Glomerular endothelial cell (primary cell): ENCODE measurements around the gene NXN. TPM values are rescaled to one million over a fixed set of nuclear protein-coding genes. Genes with fewer than 3 reads are reported as not detected.
"Not testable (repeated sequence)": the region's sequence is repeated elsewhere in the genome, so short reads cannot be mapped to it uniquely, and the experiment has no call there.

ENCODE experiments used
- DNase-seq: peaks from one replicate; pipeline ENCODE4 v3.0.0-alpha.2; 2011; ENCODE audit warnings: low read depth, low spot score; ENCODE audit errors: extremely low read depth
- total RNA-seq: library from RNA; depleted of rRNA; stranded (reverse); fragments of >200 nt; gene quantifications from 2 replicates; pipeline ENCODE4 v1.2.3, GENCODE V29; 2015

NXN gene
- total RNA-seq, 1 donor from 2014 or later: 55.7 TPM

DNA sequence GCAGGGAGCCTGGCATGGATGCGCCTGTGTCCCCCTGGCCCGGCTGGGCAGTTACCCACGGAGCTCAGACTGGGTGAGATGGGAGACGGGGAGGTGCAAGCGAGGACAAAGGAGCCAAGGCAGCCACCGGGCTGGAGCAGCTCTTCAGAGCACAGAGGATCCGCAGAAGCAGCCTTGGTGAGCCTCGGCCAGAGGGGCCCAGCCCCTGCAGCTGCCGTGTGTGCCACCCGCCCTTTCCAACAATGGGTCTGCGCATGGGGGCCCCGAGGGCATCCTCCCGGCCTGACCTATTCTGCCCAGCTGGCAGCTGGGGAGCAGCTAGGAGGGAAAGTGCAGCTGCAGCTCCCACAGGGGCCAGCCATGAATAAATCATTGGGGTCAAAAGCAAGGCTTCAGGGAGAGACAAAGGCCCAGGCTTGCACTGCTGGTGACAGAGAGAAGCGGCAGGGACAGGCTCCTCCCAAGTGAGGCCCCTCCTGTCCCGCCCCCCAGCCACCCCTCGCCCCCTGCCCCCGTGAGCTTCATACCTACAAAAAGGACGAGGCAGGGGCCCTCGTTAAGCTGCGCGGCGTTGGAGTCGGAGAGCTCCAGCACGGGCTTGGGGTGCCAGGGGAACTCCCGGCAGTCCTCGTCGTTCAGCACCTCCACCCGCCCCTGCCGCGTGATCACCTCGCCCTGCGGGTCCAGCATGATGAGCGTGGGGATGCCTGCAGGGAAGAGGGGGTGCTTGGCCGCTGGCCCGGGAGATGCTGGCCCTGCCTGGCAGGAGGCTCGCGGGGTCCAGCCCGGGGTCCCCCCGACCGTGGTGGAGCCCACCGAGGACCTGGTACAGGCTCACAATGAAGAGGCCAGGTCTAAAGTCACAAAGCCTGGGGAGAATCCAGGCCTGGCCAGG lies 174.8 kb downstream of the NXN start:
- no peak for DNase-seq

DNA sequence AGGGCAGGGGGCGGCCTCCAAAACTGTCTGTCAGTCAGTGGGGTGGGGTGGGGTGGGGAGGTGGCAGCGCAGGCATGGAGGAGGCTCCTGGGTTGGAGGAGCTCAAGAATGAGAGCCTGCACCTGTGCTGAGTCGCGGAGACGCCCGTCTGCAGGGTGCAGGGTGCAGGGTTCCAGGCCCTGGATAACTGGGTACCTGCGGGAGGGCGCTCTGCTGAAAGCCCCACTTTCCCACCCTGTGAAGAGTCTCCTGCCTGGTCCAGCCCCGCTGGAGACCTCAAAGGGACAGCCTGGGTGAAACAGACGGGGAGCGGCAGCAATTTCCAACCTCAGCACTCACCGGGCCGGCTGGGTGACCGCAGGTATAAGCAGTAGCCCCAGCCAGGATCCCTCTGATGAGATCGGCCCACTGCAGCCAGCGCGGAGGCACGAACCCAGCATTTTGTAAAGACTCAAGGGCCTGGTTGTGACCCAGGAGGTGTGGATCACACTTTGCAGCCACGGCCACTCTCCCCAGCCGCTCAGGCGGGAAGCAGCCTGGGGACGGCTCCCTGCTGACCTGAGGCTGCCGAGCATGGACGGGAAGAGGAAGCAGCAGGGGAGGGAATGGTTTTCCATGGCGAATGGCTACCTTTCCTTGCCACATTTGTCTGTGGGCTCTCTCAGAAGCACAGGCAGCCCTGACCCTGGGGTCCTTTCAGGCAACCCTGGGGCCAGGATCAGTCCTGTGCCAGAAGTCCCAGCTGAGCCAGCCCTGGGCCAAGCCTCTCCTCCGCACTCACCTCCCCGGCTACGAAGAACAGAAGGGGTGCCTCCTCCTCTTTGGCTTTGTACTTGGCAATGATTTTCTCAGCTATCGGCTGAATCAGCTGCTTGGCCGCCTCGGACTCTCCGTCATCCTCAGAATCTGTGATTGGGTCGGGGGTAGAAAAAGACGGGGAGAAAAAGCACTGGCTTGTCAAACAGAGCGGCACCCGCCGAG lies 176.4 kb downstream of the NXN start:
- no peak for DNase-seq

DNA sequence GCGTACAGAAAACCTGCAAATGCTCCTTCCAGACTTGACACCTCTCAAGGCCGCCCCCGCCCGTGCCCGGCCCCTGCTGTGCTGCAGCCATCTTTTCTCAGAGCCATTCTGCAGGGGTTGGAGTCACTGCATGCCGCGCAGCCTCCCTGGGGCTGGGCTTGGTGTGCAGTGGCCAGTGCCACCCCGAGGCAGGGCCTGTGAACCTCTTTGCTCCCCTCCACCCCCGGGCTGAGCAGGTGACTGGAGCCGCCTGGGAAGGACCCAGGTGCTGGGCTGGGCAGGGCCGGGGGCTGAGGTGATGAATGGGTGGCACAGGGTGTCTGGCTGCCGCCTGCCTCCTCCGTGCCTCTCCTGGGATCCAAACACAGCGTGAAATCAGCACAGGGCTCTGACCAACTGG lies 177.1 kb downstream of the NXN start:
- no peak for DNase-seq

DNA sequence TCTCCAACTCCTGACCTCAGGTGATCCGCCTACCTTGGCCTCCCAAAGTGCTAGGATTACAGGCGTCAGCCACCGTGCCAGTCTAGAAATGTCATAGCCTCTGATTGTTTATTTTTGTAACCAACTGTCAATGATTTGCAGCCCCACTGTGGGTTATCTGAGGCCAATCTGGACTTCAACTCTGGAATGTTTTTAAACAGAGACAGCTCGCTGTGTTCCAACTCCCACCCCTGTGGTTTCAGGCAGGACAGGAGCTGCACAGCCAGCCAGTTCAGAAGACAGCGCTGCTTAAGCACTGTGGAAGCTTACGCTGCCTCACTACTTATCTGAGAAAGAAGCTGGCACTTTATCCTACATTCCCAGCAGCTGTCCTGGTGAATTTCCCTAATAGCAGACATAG lies 177.9 kb downstream of the NXN start:
- DNase-seq: no peak

DNA sequence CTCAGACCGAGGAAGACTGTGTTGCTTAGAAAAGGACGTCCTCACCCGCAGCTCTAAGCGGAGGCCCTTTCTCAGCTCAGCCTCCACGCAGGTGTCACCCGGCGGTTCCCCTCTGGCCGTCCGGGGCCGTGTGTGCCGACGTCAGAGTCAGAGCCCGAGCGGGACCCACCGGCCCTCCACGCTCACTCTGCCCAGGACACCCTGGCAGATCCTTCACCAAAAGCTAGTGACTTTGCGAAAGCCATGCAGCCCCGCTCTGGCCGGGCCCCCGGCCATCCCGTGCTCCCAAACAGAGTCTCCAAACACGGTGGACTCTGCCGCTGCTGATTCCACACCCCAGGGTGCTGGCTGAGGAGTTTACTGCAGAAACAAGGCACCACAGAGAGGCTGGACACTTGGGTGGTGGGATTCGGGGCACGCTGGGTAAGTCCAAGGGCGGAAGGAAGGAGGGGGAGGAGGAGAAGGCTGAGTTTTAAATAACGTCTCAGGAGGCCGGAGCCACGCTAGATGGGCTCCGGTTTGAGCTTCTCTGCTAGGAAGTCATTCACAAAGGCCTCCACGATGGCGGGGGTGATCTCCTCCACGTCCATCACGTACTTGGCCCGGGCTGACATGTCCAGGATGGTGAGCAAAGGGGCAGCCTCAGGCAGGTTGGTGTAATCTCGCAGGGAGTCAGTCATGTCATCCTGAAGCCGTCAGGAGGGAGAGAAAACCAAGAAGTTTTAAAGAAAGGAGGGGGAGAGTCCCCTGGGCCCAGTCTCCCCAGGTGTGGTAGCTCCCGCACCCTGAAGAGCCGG lies 178.9 kb downstream of the NXN start:
- DNase-seq: no peak

DNA sequence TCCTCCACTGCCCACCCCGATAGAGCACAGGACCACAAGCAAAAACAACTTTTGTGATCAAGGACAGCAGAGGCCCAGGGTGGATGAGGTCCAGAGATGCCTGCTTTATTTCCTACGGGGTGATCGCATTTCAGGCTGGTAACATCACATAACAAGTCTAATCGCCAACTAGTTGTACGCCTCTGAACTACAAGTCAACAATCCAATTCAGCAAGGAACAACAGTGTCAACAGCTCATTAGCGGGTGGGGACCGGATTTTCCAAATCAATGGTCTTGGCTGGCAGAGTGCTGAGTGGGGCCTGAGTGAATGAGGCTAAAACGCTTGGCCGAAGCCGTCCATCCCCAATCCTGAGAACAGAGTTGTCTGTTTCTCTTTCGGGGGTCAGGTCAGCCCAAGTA lies 180.3 kb downstream of the NXN start:
- no peak for DNase-seq

DNA sequence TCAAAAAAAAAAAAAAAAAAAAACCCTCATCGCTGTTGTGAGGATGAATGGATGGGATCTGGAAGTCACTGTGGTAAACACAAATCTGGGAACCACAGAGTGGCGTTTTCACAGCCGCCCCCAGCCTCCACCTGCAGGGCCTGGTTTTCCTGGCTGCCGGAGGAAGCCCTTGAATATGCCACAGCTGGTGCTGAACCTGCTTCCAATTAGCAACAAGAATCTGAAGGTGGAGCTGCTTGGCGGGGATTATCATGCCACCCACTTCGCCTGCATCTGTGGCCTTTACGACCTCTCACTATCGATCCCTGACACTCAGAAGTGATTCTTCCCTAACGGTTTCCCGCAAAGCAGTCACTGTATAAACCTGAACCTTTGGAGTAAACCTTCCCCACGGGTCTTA lies 181.3 kb downstream of the NXN start:
- no peak for DNase-seq

DNA sequence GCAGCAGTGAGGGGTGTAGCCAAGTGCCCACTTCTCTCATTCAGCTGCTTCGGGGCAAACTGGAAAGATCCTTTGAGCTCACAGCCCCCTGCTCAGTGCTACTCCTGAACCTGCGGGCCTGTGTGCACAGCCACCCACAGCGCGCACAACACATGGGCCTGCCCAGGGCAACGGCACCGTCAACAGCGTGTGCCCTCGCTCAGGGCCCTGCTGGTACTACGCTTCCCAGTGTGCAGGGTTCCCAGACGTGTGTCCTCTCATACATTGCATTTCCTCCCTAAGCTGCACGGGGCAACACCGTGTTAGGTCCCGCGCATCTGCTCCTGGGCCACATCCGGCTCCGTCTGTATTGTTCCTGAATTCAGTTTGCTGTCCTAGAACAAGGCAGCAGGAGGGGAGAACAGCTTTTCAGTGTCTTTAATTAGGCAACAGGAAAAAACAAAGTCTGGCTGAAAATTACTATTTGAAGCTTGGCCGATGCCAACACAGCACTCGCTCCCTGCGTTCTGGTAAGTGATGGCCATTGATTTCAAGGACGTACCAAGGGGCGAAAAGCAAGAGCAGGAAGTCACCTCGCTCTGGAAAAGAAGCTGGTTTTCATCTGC lies 182.2 kb downstream of the NXN start:
- DNase-seq: no peak

DNA sequence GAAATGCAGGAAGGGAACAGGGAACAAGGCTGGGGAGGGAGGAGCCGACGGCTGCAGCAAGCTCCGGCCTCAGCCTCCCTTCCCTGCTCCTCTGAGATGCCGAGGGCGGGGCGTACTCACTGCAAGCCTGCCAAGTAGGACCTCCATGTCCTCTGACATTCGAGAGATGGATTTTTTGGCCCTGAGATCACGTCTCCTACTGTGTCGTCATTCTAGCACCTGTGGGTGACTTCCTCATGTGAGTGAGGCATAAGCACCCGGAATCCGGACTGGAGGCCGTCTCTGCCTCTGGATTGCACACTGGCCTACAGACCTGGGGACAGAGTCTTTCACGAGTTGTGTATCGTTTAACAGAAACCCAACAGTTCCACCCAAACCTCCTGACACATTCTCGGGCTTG lies 183.0 kb downstream of the NXN start:
- DNase-seq: no peak

DNA sequence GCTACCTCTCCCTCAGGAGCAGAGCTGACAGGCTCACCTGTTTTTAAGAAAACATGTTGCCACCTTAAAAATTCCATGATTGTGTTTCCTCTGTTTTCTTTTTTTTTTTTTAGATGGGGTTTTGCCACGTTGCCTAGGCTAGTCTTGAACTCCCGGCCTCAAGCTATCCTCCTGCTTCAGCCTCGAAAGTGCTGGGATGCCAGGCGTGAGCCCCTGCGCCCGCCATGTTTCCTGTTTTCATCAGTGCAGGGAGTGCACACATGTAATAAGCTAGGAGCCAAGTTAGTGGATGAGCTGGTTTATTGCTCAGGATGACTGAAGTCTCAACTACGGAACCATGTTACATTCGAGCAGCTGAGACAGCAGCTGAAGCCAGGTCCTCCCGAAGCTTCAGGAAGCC lies 183.9 kb downstream of the NXN start:
- DNase-seq: no peak

DNA sequence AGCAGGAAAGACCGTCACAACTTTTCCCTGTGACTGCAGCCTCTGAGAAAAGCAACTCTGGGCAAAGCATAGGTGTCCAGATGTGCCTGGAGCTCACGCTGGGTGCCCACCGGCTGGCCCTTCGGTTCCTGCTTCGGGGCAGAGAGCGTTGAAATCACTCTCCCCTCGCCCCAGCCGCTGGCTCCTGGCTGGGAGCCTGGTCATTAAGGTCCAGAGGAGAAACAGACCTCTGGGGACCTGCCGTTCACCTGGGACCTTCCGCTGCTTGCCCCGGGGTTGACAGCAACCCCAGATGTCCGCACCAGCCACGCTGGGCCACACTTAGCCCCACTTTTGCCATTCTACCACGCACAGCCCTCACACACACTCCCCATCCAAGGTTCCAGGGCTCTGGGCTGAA lies 184.3 kb downstream of the NXN start:
- no peak for DNase-seq

DNA sequence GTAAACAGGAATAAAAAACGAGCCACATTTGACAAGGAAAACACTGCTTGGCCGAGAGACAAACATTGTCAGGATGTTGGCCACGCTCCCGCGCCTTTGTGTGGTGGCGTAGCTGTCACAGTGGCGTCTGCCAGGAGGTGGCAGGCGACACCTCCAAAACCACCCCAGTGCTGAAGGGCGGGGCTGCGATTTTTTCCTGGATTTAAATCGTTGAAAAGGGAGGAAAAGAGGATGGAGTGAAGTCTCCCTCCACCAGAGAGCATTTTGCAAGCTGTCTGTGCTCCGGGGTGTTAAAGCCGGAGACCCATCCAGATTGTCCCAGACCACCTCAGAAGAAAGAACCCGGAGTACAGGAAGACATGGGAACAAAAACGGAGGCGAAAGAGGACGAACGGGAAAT lies 184.7 kb downstream of the NXN start:
- peak; percentile 51 for DNase-seq

DNA sequence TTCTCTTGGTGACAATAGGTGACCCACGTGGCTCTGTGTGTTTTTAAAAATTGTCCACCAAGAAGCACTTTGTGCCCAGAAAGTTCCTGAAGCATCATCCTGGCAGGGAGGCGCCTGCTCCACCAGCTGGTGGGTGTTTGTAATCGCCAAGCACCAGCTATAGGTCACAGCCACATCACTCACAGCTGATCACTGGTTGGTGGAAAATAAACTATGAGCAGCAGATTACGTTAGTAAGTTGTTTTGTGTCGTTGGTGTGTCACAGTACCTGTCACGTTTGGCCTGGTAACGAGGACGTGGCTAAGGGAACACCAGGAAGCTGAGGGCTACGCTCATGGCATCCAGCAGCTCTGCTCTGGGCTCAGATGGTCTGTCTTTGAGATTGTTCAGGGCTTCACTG lies 187.3 kb downstream of the NXN start:
- DNase-seq: no peak

DNA sequence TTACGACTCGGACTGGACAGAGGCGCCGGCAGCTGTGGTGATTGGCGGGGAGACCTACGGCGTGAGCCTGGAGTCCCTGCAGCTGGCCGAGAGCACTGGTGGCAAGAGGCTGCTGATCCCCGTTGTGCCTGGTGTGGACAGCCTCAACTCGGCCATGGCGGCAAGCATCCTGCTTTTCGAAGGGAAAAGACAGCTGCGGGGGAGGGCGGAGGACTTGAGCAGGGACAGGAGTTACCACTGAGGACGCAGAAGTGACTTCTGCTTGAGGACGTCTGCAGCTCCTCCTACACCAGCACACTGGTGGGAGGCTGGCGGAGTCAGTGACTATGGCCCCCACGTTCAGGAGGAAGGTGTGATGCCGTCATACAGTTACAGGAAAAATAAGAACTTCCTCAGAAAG lies 187.7 kb downstream of the NXN start:
- no peak for DNase-seq

DNA sequence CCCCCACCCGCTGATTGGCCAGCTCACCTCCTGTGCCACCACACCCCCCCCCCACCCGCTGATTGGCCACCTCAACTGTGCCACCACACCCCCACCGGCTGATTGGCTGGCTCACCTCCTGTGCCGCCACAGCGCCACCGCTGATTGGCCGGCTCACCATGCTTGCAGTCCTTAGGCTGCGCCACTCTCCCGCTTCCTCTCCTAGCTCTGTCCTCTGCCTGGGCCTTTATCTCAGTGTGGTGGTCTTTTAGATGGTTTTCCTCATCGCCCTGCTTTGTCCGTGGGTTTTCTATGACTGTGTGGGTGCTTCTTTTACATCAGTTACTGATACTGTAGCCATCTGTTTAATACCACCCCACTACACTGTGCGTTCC lies 188.7 kb downstream of the NXN start:
- not testable (repeated sequence) for DNase-seq

DNA sequence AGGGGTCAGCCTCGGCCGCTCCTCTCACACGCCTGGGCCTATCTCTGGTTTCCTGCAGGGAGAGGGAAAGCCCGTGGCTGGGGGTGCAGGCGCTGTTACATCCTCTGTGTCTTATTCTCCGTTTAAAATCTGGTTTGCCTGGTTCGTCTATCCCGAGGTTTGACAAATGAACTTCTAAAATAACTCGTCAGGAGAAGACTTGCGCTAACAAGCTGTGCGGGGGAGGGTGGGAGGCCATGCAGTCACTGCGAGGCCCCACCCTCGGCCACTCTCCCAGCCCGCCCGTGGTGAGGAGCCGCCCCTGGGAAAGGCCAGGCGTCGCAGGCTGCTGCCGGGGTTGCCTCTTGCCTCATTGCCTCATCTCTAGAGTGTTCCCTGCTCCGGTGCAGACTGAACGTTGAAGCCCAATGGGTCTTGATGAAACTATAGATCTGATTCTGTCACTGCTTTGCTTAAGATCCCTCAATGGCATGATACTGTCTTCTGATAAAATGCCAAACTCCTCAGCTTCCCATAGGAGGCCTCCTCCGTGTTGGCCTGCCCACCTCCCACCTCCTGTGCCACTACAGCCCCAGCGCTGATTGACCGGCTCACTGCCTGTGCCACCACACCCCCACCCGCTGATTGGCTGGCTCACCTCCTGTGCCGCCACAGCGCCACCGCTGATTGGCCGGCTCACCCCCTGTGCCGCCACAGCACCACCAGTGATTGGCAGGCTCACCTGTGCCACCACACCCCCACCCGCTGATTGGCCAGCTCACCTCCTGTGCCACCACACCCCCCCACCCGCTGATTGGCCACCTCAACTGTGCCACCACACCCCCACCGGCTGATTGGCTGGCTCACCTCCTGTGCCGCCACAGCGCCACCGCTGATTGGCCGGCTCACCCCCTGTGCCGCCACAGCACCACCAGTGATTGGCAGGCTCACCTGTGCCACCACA lies 189.4 kb downstream of the NXN start:
- DNase-seq: not testable (repeated sequence)

DNA sequence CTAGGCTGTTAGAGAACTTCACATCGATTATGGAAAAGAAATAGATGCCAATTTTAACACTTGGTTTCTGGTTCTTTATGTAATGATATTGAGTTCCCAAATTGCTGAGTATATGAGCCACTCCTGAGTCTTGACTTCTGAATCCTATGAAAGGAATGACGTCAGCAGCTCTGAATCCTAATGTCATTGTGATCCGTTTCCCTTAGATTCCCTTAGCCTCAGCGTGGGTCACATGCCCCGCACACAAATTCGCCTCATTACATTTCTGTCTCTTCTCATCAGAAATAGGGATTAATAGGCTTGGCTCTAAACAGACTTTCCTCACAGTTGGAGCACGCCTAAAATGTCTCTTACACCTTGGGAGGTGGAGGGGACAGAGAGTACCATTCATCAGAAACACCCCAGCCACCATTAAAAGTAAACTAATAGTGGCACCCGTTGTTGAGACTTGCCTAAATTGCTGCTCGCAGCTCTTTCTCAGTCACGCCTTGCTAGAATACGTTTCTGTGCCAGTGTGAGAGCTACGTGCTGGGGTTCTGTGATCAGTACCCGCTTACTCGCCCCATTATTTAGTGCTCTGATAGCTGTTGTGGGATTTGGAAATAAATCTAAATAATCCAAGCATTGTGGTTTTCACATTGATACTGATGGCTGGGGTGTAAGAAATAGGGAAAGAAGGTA lies 190.3 kb downstream of the NXN start:
- no peak for DNase-seq

DNA sequence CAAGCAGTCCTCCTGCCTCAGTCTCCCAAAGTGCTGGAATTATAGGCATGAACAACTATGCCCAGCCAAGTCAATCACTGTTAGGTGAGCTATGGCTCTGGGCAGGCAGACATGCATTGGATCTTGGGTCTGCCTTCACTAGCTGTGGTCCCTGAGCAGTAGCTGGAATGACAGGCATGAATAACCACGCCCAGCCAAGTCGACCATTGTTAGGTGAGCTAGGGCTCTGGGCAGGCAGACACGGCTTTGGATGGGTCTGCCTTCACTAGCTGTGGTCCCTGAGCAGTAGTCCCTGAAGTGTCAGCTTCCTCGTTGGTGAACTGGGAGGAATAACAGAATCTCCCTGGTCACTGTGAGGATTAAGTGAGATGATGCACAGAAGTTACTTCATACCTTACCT lies 191.0 kb downstream of the NXN start:
- DNase-seq: no peak
